Sciatic nerve (tissue), 2 donors: ENCODE results near the gene CNOT4. TPM values are rescaled to one million over a fixed set of nuclear protein-coding genes. Genes with fewer than 3 reads are reported as not detected.
"Not testable (repeated sequence)": the region's sequence is repeated elsewhere in the genome, so short reads cannot be mapped to it uniquely, and the experiment has no call there.

Experiments
- ATAC-seq: fragments of 200-7000 bp; cut with Tn5 transposase; one replicate; pipeline ENCODE4 v1.9.1; 2020; ENCODE audit warnings: mild to moderate bottlenecking, moderate library complexity
- DNase-seq: peaks from one replicate; pipeline ENCODE4 v3.0.0-alpha.2; 2020; ENCODE audit warnings: low spot score
- intact Hi-C: fragments of 100-400 bp; cut with DNase I; formaldehyde crosslinking; loops from one replicate; pipeline ENCODE4 v1.14.2; 2022
- total RNA-seq: library from RNA; stranded (reverse); fragmentation: NEBNext Ultra II Directional; extraction: Animal tissue kit (Norgen Biotek cat#: 25700); gene quantifications from one replicate; pipeline ENCODE4 v1.2.1, GENCODE V29; 2021
- donor health status: DM: no; HTN: no; CAD: no.
- donor health status: DM: no; HTN: no; CAD: no.

Gene CNOT4
- total RNA-seq, 1 donor from 2014 or later, result 42.9 TPM

GRCh38 chr7:135343361-135343760 lies 166.5 kb downstream of the CNOT4 start:
- intact Hi-C loops, result no loop called here
- ATAC-seq (no peak), DNase-seq (no peak)

DNA sequence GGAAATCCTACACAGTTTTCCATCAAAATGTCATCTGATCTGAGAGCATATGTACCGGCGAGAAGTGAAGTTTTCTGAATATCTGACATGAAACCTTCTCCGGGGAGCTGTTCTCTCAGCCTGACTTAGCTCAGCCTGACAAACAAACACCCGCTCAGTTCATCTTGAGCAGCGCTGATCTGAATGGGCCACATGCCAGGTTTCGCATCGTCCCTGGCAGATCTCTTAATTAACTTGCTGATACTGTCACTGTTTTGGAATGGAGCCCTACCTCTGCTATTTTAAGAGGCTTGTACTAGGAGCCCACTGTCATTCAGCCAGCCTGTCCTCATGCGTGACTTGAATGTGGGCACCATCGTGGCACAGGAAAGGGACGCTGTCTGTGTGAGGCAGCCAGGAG lies 167.0 kb downstream of the CNOT4 start:
- intact Hi-C loops, result no loop called here
- ATAC-seq (no peak), DNase-seq (no peak)

GRCh38 chr7:135341049-135341448 lies 168.9 kb downstream of the CNOT4 start:
- ATAC-seq (no peak), DNase-seq (no peak)
- intact Hi-C loops, result no loop called here

DNA sequence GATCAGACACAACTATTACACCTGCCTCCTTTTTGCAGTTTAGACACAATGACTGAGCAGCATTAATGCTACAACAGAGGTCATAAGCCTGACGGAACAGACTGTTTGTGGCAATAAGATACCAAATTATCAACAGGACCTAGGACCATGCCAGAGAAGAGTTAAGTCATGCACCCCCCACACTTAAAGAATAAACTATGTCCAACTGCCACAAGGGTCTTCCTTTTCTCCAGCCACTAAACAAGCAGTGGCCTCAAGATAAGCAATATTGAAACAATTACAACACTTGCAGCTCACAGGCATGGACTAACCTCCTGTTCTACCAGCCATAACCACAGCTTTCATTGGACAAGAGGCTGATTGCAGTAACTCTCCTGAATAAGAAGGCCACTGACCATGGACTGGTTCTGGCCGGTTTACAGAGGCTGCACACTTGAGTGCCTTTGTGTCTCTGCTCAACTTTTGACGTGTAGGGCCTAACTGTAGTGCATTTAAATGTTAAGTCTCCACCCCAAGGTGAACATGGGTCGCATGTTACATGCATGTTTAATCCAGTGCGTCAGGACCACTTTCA lies 171.8 kb downstream of the CNOT4 start:
- intact Hi-C loops, result no loop called here
- DNase-seq (no peak), ATAC-seq (no peak)

DNA sequence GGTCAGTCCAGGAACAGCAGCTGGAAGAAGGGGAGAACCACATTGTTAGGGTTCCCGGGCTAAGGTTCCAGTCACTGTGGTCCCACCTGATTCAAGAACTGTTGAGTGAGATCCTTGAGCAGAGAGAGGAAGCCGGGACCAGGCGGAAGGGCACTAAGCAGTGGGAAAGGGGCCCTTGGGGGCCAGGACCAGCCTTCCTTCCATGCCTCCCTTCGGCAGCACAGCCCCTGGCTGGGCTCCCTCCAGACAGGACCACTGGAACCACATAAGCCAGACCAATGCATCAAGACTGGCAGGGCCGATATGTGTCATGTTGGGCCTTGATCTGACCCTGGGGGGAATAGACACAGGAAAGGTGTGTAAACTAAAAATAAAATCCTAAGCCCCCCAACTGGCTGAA lies 172.4 kb downstream of the CNOT4 start:
- ATAC-seq (no peak), DNase-seq (no peak)
- intact Hi-C loops, result no loop called here

GRCh38 chr7:135335628-135336139 lies 174.2 kb downstream of the CNOT4 start:
- peak; percentile 65 for ATAC-seq
- intact Hi-C loops, result no loop called here
- no peak for DNase-seq

- intact Hi-C loops, result no loop called here
- peak; percentile 24 for ATAC-seq
Observed at GRCh38 chr7:135334830-135335543, 174.9 kb downstream of the CNOT4 start.

GRCh38 chr7:135333946-135334345 lies 176.0 kb downstream of the CNOT4 start:
- intact Hi-C loops, result no loop called here

More at GRCh38 chr7:135334830-135335543, 174.9 kb downstream of the CNOT4 start:
- DNase-seq, result no peak

DNA sequence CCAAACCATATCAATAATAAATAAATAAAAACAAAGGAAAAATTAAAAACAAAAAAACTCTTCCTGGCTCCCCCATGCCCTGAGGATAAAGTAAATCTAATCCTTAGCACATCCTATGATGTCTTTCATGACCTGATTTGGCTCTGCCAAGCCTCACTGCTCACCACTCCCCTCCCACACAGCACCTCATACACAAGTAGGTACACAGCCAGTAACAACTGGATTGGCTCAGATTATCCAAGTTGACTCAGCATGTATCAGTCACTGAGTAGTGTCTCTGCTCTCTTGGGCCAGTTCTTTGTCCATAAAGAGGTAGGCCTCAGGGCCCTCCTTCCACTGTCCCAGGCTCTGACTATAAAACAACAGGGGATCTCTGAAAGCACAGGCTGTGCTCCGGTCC lies 176.7 kb downstream of the CNOT4 start:
- ATAC-seq, result no peak
- no peak for DNase-seq
- intact Hi-C loops, result no loop called here

More at GRCh38 chr7:135333946-135334345, 176.0 kb downstream of the CNOT4 start:
- DNase-seq (no peak), ATAC-seq (no peak)

GRCh38 chr7:135330088-135330487 lies 179.8 kb downstream of the CNOT4 start:
- intact Hi-C loops, result no loop called here
- DNase-seq (no peak), ATAC-seq (no peak)

DNA sequence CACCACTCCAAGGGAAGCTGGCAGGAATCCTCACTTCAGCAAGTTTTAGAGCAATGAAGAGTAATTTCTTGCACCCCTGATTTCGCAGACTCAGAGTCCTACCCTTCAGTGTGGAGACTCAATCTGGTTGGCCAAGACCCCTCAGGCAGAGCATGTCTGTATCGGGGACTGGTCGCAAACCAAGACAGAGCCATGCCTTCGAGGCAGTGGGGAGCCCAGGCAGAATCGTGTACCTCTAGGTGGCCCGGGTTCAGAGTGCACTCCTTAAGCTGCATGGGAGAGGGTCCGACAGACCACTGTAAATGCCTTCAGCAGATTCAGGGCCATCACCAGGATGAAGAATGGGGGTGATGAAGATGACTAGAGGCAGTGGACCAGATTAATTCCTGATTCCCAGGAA lies 181.4 kb downstream of the CNOT4 start:
- DNase-seq, result no peak
- ATAC-seq, result no peak
- intact Hi-C loops, result loop anchor here (5.0 kb wide), 1 partner anchor 901 kb away; no protein-coding TSS in a partner anchor

- ATAC-seq (no peak), DNase-seq (no peak)
- intact Hi-C loops, result loop anchor here (5.0 kb wide), 1 partner anchor 901 kb away; no protein-coding TSS in a partner anchor
Observed at GRCh38 chr7:135328053-135328452, 181.8 kb downstream of the CNOT4 start.

DNA sequence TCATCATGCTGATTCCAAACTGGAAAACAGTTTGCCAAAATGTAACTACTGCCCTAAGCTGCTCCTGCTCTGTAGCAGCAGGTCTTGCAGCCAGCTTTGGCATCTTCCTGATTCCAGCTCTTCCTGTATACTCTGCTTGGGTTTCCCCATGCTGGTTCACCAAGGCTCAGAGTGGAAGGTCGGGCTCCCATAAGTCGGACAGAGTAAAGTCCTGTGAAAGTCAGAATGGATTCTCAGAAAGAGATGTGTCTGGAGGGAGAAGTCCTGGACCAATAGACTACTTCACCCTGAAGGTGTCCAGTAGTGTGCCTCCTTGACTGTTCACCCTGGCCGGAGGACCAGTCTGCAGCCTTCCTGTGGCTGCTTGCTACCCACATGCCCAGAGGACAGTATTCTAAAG lies 182.4 kb downstream of the CNOT4 start:
- intact Hi-C loops, result loop anchor here (5.0 kb wide), 1 partner anchor 900 kb away; no protein-coding TSS in a partner anchor
- no peak for ATAC-seq
- no peak for DNase-seq

GRCh38 chr7:135326636-135327280 lies 183.1 kb downstream of the CNOT4 start:
- ATAC-seq, result no peak
- intact Hi-C loops, result loop anchor here (5.0 kb wide), 1 partner anchor 899 kb away; no protein-coding TSS in a partner anchor
- no peak for DNase-seq

DNA sequence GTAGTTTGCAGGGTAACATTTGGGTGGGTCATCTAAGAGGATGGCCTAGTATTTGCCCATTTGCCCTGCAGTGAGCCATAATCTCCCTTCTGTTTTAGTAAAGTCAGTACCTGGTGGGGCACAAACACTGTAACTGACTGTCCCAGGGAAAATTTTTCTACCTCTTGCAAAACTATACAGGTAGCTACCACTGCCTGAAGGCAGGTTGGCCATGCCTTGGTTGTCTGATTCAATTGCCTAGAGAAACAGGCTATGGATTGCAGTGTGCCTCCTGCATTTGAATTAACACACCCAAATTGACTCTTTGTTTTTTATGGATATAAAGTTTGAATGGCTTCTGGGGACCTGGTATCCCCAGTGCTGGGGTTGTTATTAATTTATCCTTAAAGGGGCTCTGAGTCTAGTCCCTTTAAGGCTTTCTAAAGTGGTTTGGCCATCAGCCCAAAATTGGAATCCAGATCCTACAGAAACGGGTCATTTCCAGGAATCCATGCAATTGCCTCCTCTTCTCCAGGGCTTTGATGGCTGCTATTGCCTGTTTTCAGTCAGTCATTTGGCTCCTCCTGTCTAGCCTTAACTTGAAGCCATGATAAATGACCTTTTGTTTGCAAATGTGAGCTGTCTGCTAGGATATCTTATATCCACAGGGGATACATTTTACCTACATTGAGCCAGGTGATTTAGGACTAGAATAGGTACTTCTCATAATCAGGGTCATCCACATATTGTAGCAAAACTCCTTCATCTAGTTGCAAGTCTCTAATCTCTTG lies 187.1 kb downstream of the CNOT4 start:
- ATAC-seq (no peak), DNase-seq (no peak)
- intact Hi-C loops, result no loop called here

DNA sequence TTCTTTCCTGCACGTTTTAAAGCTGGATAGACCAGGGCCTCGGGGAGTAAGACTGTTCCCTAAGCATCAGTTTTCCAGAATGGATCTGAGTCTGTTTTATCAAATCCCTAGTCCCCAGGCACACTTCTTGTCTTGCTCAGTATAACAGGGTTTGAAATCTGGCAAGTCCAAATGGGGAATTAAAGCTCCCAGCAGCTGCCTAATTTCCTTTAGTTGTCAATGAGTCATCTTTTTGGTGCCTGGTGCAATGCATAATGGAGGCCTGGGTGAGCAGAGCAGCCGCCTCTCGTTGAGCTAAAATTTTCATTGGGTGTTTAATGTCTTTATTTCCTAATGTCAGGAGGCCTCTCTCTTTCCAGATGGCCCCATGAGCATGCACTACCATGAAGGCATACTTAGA lies 188.3 kb downstream of the CNOT4 start:
- intact Hi-C loops, result no loop called here
- no peak for ATAC-seq
- no peak for DNase-seq

DNA sequence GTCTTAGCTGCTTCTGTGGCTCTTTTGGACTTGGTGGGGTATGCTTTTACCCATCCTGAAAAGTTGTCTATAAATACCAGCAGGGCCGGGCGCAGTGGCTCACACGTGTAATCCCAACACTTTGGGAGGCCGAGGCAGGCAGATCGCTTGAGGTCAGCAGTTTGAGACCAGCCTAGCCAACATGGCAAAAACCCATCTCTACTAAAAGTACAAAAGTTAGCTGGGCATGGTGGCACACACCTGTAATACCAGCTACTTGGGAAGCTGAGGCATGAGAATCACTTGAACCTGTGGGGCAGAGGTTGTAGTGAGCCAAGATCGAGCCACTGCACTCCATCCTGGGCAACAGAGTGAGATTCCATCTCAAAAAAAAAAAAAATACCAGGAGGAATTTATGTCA lies 188.9 kb downstream of the CNOT4 start:
- ATAC-seq, intact Hi-C loops, DNase-seq: not testable (repeated sequence)

- intact Hi-C loops, result no loop called here
- peak; percentile 78 for DNase-seq
- ATAC-seq, result peak; percentile 49
Observed at GRCh38 chr7:135320268-135320667, 189.6 kb downstream of the CNOT4 start.

- no peak for DNase-seq
- peak; percentile 88 for ATAC-seq
- intact Hi-C loops, result no loop called here
Observed at GRCh38 chr7:135317676-135318325, 192.1 kb downstream of the CNOT4 start.
